GM10847 (cell line): ENCODE data around the gene ANKRD11.

Experiments
- POLR2A ChIP-seq: IDR thresholded peaks from 2 replicates; pipeline ENCODE4 v1.6.1; 2011; ENCODE audit not compliant: insufficient read length; ENCODE audit errors: extremely low read depth

ANKRD11 gene

GRCh38 chr16:89446136-89446974 is 44.0 kb downstream of the ANKRD11 start:
- TF ChIP-seq POLR2A = no peak

GRCh38 chr16:89445166-89445565 is 45.2 kb downstream of the ANKRD11 start:
- no peak for TF ChIP-seq POLR2A

- no peak for TF ChIP-seq POLR2A
These were observed 45.6 kb downstream of the ANKRD11 start for GRCh38 chr16:89444728-89445127.

- no peak for TF ChIP-seq POLR2A
These were observed 46.1 kb downstream of the ANKRD11 start for GRCh38 chr16:89444151-89444723.

- TF ChIP-seq POLR2A = no peak
These were observed 46.7 kb downstream of the ANKRD11 start for GRCh38 chr16:89443727-89444084.

GRCh38 chr16:89442990-89443726 is 47.2 kb downstream of the ANKRD11 start:
- no peak for TF ChIP-seq POLR2A

- no peak for TF ChIP-seq POLR2A
These were observed 47.8 kb downstream of the ANKRD11 start for GRCh38 chr16:89442588-89442987.

- TF ChIP-seq POLR2A = no peak
These were observed 50.7 kb downstream of the ANKRD11 start for GRCh38 chr16:89439659-89440058.

GRCh38 chr16:89437991-89438390 is 52.4 kb downstream of the ANKRD11 start:
- TF ChIP-seq POLR2A = no peak

GRCh38 chr16:89437251-89437987 is 52.9 kb downstream of the ANKRD11 start:
- no peak for TF ChIP-seq POLR2A

- TF ChIP-seq POLR2A = no peak
These were observed 54.0 kb downstream of the ANKRD11 start for GRCh38 chr16:89436366-89436765.

GRCh38 chr16:89434490-89434889 is 55.9 kb downstream of the ANKRD11 start:
- no peak for TF ChIP-seq POLR2A

- TF ChIP-seq POLR2A = no peak
These were observed 58.7 kb downstream of the ANKRD11 start for GRCh38 chr16:89431630-89432029.

GRCh38 chr16:89431158-89431584 is 59.2 kb downstream of the ANKRD11 start:
- no peak for TF ChIP-seq POLR2A

- no peak for TF ChIP-seq POLR2A
These were observed 59.8 kb downstream of the ANKRD11 start for GRCh38 chr16:89430436-89431157.
